Osteoblast (primary cell): ENCODE results near the gene VMP1. TPM values are rescaled to one million over a fixed set of nuclear protein-coding genes. Genes with fewer than 3 reads are reported as not detected.
A peak's percentile ranks its signal among the peaks of the same experiment; 100 is the strongest.

Source experiments
- DNase-seq: peaks from one replicate; pipeline ENCODE4 v3.0.0; 2011; ENCODE audit warnings: low spot score, mixed read lengths; ENCODE audit not compliant: insufficient read length; ENCODE audit errors: missing footprints
- H2AFZ ChIP-seq: 2 replicates; pipeline ENCODE4 v1.6.0; 2011; ENCODE audit warnings: mild to moderate bottlenecking, low read length
- H3K27ac ChIP-seq: 2 replicates; pipeline ENCODE4 v1.5.1; 2011; ENCODE audit warnings: mild to moderate bottlenecking, low read depth, low read length, moderate library complexity
- H3K27me3 ChIP-seq: 2 replicates; pipeline ENCODE4 v1.6.0; 2012; ENCODE audit warnings: mild to moderate bottlenecking, control low read depth, inconsistent platforms, low read length, moderate library complexity; ENCODE audit not compliant: insufficient read depth
- H3K36me3 ChIP-seq: 2 replicates; pipeline ENCODE4 v1.5.1; 2011; ENCODE audit warnings: mild to moderate bottlenecking, low read length, control low read depth, moderate library complexity; ENCODE audit not compliant: insufficient read depth
- H3K4me1 ChIP-seq: 2 replicates; pipeline ENCODE4 v1.5.1; 2011; ENCODE audit warnings: mild to moderate bottlenecking, low read length, control low read depth, moderate library complexity; ENCODE audit not compliant: insufficient read depth
- H3K4me2 ChIP-seq: 2 replicates; pipeline ENCODE4 v1.6.0; 2011; ENCODE audit warnings: mild to moderate bottlenecking, low read length; ENCODE audit not compliant: insufficient read depth
- H3K4me3 ChIP-seq: fragments of 200-600 bp; sonication (generic); 3 replicates; pipeline ENCODE4 v1.5.1; 2012; ENCODE audit warnings: mild to moderate bottlenecking, low read length, inconsistent platforms; ENCODE audit not compliant: insufficient read depth
- H3K79me2 ChIP-seq: 2 replicates; pipeline ENCODE4 v1.6.0; 2012; ENCODE audit warnings: mild to moderate bottlenecking, low read length, control low read depth, inconsistent platforms; ENCODE audit not compliant: insufficient read depth
- H3K9me3 ChIP-seq: 2 replicates; pipeline ENCODE4 v1.5.1; 2011; ENCODE audit warnings: low read depth, low read length, control low read depth
- H4K20me1 ChIP-seq: 2 replicates; pipeline ENCODE4 v1.6.0; 2012; ENCODE audit warnings: mild to moderate bottlenecking, low read length, control low read depth; ENCODE audit not compliant: insufficient read depth
- total RNA-seq: library from RNA; depleted of rRNA; stranded (reverse); fragments of >200 nt; gene quantifications from 2 replicates; pipeline ENCODE4 v1.2.3, GENCODE V29; 2012
- TF ChIP-seq, protein P1 (sequence below): IDR thresholded peaks from 2 replicates; pipeline ENCODE4 v1.5.1; 2011; ENCODE audit warnings: mild to moderate bottlenecking, low read depth, low read length, moderate library complexity; ENCODE audit errors: extremely low read depth

The VMP1 gene
- total RNA-seq, 1 donor = 415 TPM

GRCh38 chr17:59722623-59723022 is 15.2 kb downstream of the VMP1 start:
- Histone ChIP-seq H3K4me2 (no peak overlapping the region), H3K27me3 (no peaks in the 10 kb centered on the region), H3K36me3 (no peaks in the 10 kb centered on the region), H3K27ac (no peak overlapping the region), H3K79me2 (peaks cover 81% of the 10 kb centered on the region), H3K9me3 (no peaks in the 10 kb centered on the region), H2AFZ (no peak overlapping the region), H3K4me3 (no peak overlapping the region), H3K4me1 (peaks cover 4% of the 10 kb centered on the region), H4K20me1 (peaks cover 4% of the 10 kb centered on the region)
- no peak for DNase-seq
- TF ChIP-seq, protein P1, sequence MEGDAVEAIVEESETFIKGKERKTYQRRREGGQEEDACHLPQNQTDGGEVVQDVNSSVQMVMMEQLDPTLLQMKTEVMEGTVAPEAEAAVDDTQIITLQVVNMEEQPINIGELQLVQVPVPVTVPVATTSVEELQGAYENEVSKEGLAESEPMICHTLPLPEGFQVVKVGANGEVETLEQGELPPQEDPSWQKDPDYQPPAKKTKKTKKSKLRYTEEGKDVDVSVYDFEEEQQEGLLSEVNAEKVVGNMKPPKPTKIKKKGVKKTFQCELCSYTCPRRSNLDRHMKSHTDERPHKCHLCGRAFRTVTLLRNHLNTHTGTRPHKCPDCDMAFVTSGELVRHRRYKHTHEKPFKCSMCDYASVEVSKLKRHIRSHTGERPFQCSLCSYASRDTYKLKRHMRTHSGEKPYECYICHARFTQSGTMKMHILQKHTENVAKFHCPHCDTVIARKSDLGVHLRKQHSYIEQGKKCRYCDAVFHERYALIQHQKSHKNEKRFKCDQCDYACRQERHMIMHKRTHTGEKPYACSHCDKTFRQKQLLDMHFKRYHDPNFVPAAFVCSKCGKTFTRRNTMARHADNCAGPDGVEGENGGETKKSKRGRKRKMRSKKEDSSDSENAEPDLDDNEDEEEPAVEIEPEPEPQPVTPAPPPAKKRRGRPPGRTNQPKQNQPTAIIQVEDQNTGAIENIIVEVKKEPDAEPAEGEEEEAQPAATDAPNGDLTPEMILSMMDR = no peak

GRCh38 chr17:59723041-59723440 is 15.6 kb downstream of the VMP1 start:
- TF ChIP-seq, protein P1 = no peak
- H3K4me1 ChIP-seq = peaks cover 4% of the 10 kb centered on the region
- no peak overlapping the region for H2AFZ ChIP-seq
- no peak overlapping the region for H3K4me3 ChIP-seq
- H3K27ac ChIP-seq = no peak overlapping the region
- DNase-seq = no peak
- H3K9me3 ChIP-seq = no peaks in the 10 kb centered on the region
- peaks cover 81% of the 10 kb centered on the region for H3K79me2 ChIP-seq
- H3K4me2 ChIP-seq = no peak overlapping the region
- no peaks in the 10 kb centered on the region for H3K36me3 ChIP-seq
- H4K20me1 ChIP-seq = peaks cover 4% of the 10 kb centered on the region
- H3K27me3 ChIP-seq = no peaks in the 10 kb centered on the region

GRCh38 chr17:59723607-59724006 is 16.2 kb downstream of the VMP1 start:
- H3K9me3 ChIP-seq = no peaks in the 10 kb centered on the region
- no peak for DNase-seq
- no peak overlapping the region for H2AFZ ChIP-seq
- TF ChIP-seq, protein P1 = no peak
- H3K27me3 ChIP-seq = no peaks in the 10 kb centered on the region
- H3K36me3 ChIP-seq = no peaks in the 10 kb centered on the region
- no peak overlapping the region for H3K4me3 ChIP-seq
- H3K27ac ChIP-seq = no peak overlapping the region
- peaks cover 4% of the 10 kb centered on the region for H3K4me1 ChIP-seq
- peaks cover 81% of the 10 kb centered on the region for H3K79me2 ChIP-seq
- no peak overlapping the region for H3K4me2 ChIP-seq
- peaks cover 4% of the 10 kb centered on the region for H4K20me1 ChIP-seq

DNA sequence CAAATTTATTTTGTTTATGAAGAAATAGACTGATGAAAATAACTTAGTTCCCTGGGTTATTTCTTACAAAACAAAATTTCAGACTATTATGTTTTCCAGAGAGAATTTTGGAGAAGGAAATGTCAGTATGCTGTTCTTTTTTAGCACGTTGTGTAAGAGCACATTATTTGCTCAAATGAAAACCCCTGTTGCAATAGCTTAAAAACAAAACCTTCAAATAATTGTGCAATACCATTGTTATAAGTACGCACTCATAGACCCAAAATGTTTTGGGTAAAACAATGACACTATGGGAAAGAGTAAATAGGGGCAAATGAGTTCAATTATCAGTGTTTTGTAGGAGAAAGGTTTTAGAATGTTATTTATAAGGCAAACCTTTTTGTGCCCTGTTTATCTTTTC is 18.2 kb downstream of the VMP1 start:
- Histone ChIP-seq H3K79me2 (peaks cover 78% of the 10 kb centered on the region), H3K4me2 (no peak overlapping the region), H3K4me3 (no peak overlapping the region), H3K4me1 (peaks cover 4% of the 10 kb centered on the region), H2AFZ (no peak overlapping the region), H4K20me1 (peaks cover 4% of the 10 kb centered on the region), H3K27ac (peak overlapping the region; percentile 4), H3K36me3 (no peaks in the 10 kb centered on the region), H3K9me3 (no peaks in the 10 kb centered on the region), H3K27me3 (no peaks in the 10 kb centered on the region)
- DNase-seq = peak; percentile 35
- TF ChIP-seq, protein P1 = no peak
